ENCODE measurements around the gene KIF26B.

The KIF26B gene

GRCh38 chr1:245118806-245119205 is 36.0 kb upstream of the KIF26B start:
- Histone ChIP-seq H3K4me1 (ENCODE audit: low read length) (no peaks in the 10 kb centered on the region), H3K9ac (ENCODE audit: low read length) (no peak overlapping the region), H3K4me2 (ENCODE audit: low read length) (no peak overlapping the region), H3K27ac (ENCODE audit: low read length) (no peak overlapping the region), H3K79me2 (ENCODE audit: low read length) (no peaks in the 10 kb centered on the region), H3K27me3 (ENCODE audit: low read depth, low read length) (peaks cover 17% of the 10 kb centered on the region), H4K20me1 (ENCODE audit: insufficient read depth, low read length) (no peaks in the 10 kb centered on the region), H3K4me3 (ENCODE audit: low read length) (no peak overlapping the region), H2AFZ (ENCODE audit: low read depth, low read length) (no peak overlapping the region), H3K36me3 (replicated peaks; ENCODE audit: low read depth, low read length) (no peaks in the 10 kb centered on the region), H3K9me3 (ENCODE audit: insufficient read depth, low read length) (no peaks in the 10 kb centered on the region)
- TF ChIP-seq EZH2phosphoT487 (IDR thresholded peaks at IDR 0.05; ENCODE audit: low read depth), result no peak
- TF ChIP-seq, protein P1, sequence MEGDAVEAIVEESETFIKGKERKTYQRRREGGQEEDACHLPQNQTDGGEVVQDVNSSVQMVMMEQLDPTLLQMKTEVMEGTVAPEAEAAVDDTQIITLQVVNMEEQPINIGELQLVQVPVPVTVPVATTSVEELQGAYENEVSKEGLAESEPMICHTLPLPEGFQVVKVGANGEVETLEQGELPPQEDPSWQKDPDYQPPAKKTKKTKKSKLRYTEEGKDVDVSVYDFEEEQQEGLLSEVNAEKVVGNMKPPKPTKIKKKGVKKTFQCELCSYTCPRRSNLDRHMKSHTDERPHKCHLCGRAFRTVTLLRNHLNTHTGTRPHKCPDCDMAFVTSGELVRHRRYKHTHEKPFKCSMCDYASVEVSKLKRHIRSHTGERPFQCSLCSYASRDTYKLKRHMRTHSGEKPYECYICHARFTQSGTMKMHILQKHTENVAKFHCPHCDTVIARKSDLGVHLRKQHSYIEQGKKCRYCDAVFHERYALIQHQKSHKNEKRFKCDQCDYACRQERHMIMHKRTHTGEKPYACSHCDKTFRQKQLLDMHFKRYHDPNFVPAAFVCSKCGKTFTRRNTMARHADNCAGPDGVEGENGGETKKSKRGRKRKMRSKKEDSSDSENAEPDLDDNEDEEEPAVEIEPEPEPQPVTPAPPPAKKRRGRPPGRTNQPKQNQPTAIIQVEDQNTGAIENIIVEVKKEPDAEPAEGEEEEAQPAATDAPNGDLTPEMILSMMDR (IDR thresholded peaks at IDR 0.05; ENCODE audit: low read depth, low read length), result no peak

DNA sequence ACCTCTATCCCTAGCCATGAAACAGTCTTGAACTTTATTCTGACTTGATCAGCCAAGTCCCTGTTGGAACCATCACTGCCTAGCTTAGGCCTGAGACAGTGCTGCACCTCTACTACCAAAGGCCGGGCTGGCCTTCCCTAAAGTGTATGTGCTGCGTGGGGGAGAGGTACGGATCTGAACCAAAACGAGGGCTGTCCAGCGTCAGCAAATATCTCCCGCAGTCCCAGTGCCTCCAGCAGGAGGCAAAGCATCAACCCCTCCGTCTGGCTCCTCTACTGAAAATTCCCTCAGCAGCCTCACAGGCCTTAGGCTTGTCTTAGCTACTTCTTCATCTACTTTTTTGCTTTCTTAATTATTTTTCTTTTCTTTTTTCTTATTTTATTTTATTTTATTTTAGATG is 33.3 kb upstream of the KIF26B start:
- H3K4me1 ChIP-seq (ENCODE audit: low read length), result no peaks in the 10 kb centered on the region
- H2AFZ ChIP-seq (ENCODE audit: low read depth, low read length), result no peak overlapping the region
- no peaks in the 10 kb centered on the region for H3K36me3 ChIP-seq (replicated peaks; ENCODE audit: low read depth, low read length)
- no peak overlapping the region for H3K27ac ChIP-seq (ENCODE audit: low read length)
- no peaks in the 10 kb centered on the region for H3K79me2 ChIP-seq (ENCODE audit: low read length)
- TF ChIP-seq, protein P1 (IDR thresholded peaks at IDR 0.05; ENCODE audit: low read depth, low read length), result no peak
- TF ChIP-seq EZH2phosphoT487 (IDR thresholded peaks at IDR 0.05; ENCODE audit: low read depth), result no peak
- no peak overlapping the region for H3K4me3 ChIP-seq (ENCODE audit: low read length)
- H3K9ac ChIP-seq (ENCODE audit: low read length), result no peak overlapping the region
- H3K27me3 ChIP-seq (ENCODE audit: low read depth, low read length), result peaks cover 19% of the 10 kb centered on the region
- no peak overlapping the region for H3K4me2 ChIP-seq (ENCODE audit: low read length)
- H4K20me1 ChIP-seq (ENCODE audit: insufficient read depth, low read length), result no peaks in the 10 kb centered on the region
- H3K9me3 ChIP-seq (ENCODE audit: insufficient read depth, low read length), result no peaks in the 10 kb centered on the region

GRCh38 chr1:245124241-245124640 is 30.5 kb upstream of the KIF26B start:
- Histone ChIP-seq H3K27ac (ENCODE audit: low read length) (no peak overlapping the region), H3K27me3 (ENCODE audit: low read depth, low read length) (peaks cover 21% of the 10 kb centered on the region), H3K4me3 (ENCODE audit: low read length) (no peak overlapping the region), H2AFZ (ENCODE audit: low read depth, low read length) (no peak overlapping the region), H3K4me1 (ENCODE audit: low read length) (no peaks in the 10 kb centered on the region), H3K79me2 (ENCODE audit: low read length) (no peaks in the 10 kb centered on the region), H4K20me1 (ENCODE audit: insufficient read depth, low read length) (no peaks in the 10 kb centered on the region), H3K9me3 (ENCODE audit: insufficient read depth, low read length) (no peaks in the 10 kb centered on the region), H3K4me2 (ENCODE audit: low read length) (no peak overlapping the region), H3K9ac (ENCODE audit: low read length) (no peak overlapping the region), H3K36me3 (replicated peaks; ENCODE audit: low read depth, low read length) (no peaks in the 10 kb centered on the region)
- no peak for TF ChIP-seq EZH2phosphoT487 (IDR thresholded peaks at IDR 0.05; ENCODE audit: low read depth)
- TF ChIP-seq, protein P1 (IDR thresholded peaks at IDR 0.05; ENCODE audit: low read depth, low read length), result no peak

- no peaks in the 10 kb centered on the region for H3K4me1 ChIP-seq (ENCODE audit: low read length)
- no peaks in the 10 kb centered on the region for H3K9me3 ChIP-seq (ENCODE audit: insufficient read depth, low read length)
- no peak overlapping the region for H3K27ac ChIP-seq (ENCODE audit: low read length)
- no peak overlapping the region for H3K4me2 ChIP-seq (ENCODE audit: low read length)
- H3K79me2 ChIP-seq (ENCODE audit: low read length), result no peaks in the 10 kb centered on the region
- no peak overlapping the region for H3K9ac ChIP-seq (ENCODE audit: low read length)
- H3K4me3 ChIP-seq (ENCODE audit: low read length), result no peak overlapping the region
- H3K27me3 ChIP-seq (ENCODE audit: low read depth, low read length), result peaks cover 24% of the 10 kb centered on the region
- no peaks in the 10 kb centered on the region for H3K36me3 ChIP-seq (replicated peaks; ENCODE audit: low read depth, low read length)
- no peak overlapping the region for H2AFZ ChIP-seq (ENCODE audit: low read depth, low read length)
- no peak for TF ChIP-seq EZH2phosphoT487 (IDR thresholded peaks at IDR 0.05; ENCODE audit: low read depth)
- H4K20me1 ChIP-seq (ENCODE audit: insufficient read depth, low read length), result no peaks in the 10 kb centered on the region
Observed at GRCh38 chr1:245124644-245125043, 30.1 kb upstream of the KIF26B start.

- Histone ChIP-seq H3K36me3 (replicated peaks; ENCODE audit: low read depth, low read length) (no peaks in the 10 kb centered on the region), H3K4me1 (ENCODE audit: low read length) (no peaks in the 10 kb centered on the region), H3K9ac (ENCODE audit: low read length) (no peak overlapping the region), H3K9me3 (ENCODE audit: insufficient read depth, low read length) (no peaks in the 10 kb centered on the region), H3K27ac (ENCODE audit: low read length) (no peak overlapping the region), H2AFZ (ENCODE audit: low read depth, low read length) (no peak overlapping the region), H4K20me1 (ENCODE audit: insufficient read depth, low read length) (no peaks in the 10 kb centered on the region), H3K4me3 (ENCODE audit: low read length) (no peak overlapping the region), H3K4me2 (ENCODE audit: low read length) (no peak overlapping the region), H3K79me2 (ENCODE audit: low read length) (no peaks in the 10 kb centered on the region), H3K27me3 (ENCODE audit: low read depth, low read length) (peaks cover 25% of the 10 kb centered on the region)
- TF ChIP-seq EZH2phosphoT487 (IDR thresholded peaks at IDR 0.05; ENCODE audit: low read depth), result no peak
- TF ChIP-seq, protein P1 (IDR thresholded peaks at IDR 0.05; ENCODE audit: low read depth, low read length), result no peak
Observed at GRCh38 chr1:245126530-245126929, 28.3 kb upstream of the KIF26B start.

Data from OCI-LY3 (cell line).